IMR-90 (cell line): ENCODE measurements around the gene GLIS1. TPM values are rescaled to one million over a fixed set of nuclear protein-coding genes. Genes with fewer than 3 reads are reported as not detected.

ENCODE experiments used
- ATAC-seq: fragments of 200-7000 bp; cut with Tn5 transposase; 2 replicates; pipeline ENCODE4 v1.9.1; 2020; ENCODE audit warnings: low read depth, mild to moderate bottlenecking, moderate library complexity
- Bru-seq: library from RNA; stranded (reverse); fragments of 400-500 nt; gene quantifications from one replicate; lab custom pipeline; 2021; lab: Mats Ljungman, UMichigan
- BruChase-seq, 2 experiments: library from RNA; stranded (reverse); fragments of 400-500 nt; gene quantifications; one replicate each; lab custom pipeline; 2021; lab: Mats Ljungman, UMichigan
- BruUV-seq: library from RNA; stranded (reverse); fragments of 400-500 nt; replicated peaks from 2 replicates; lab custom pipeline; 2021; lab: Mats Ljungman, UMichigan
- CTCF ChIA-PET: fragments of 300-600 bp; formaldehyde crosslinking; extraction: SDS; loops from one replicate; lab custom pipeline; 2021; ENCODE audit warnings: antibody characterized with exemption; lab: Yijun Ruan, JAX
- POLR2A ChIA-PET: fragments of 300-600 bp; sonication (Branson Sonifier 250); formaldehyde crosslinking; loops from one replicate; lab custom pipeline; 2022; ENCODE audit warnings: antibody characterized with exemption; ENCODE audit not compliant: unreplicated experiment; lab: Charles Lee
- DNase-seq: peaks from one replicate; pipeline ENCODE4 v3.0.0; 2013
- H2AFZ ChIP-seq: replicated peaks from 2 replicates; pipeline ENCODE3; 2013; ENCODE audit warnings: low read length, mild to moderate bottlenecking; ENCODE audit not compliant: poor library complexity
- H2AK5ac ChIP-seq: 2 replicates; pipeline ENCODE4 v1.6.1; 2013; ENCODE audit warnings: low read depth, low read length, inconsistent platforms
- H2AK9ac ChIP-seq: replicated peaks from 2 replicates; pipeline ENCODE3; 2013; ENCODE audit warnings: mild to moderate bottlenecking, low read depth, low read length, moderate library complexity; ENCODE audit not compliant: poor library complexity
- H2BK120ac ChIP-seq: 2 replicates; pipeline ENCODE4 v1.6.1; 2013; ENCODE audit warnings: low read depth, low read length, inconsistent platforms
- H2BK15ac ChIP-seq: 3 replicates; pipeline ENCODE4 v1.6.1; 2013; ENCODE audit warnings: low read depth, low read length, inconsistent platforms
- H2BK20ac ChIP-seq: 2 replicates; pipeline ENCODE4 v1.6.1; 2013; ENCODE audit warnings: low read depth, mild to moderate bottlenecking, inconsistent platforms, low read length, moderate library complexity
- H2BK5ac ChIP-seq: 2 replicates; pipeline ENCODE4 v1.6.1; 2013; ENCODE audit warnings: mild to moderate bottlenecking, low read depth, low read length, inconsistent platforms; ENCODE audit not compliant: poor library complexity, severe bottlenecking
- H3K14ac ChIP-seq: replicated peaks from 2 replicates; pipeline ENCODE4 v1.6.1; 2013; ENCODE audit warnings: low read depth, low read length, inconsistent platforms
- H3K18ac ChIP-seq: 2 replicates; pipeline ENCODE4 v1.6.1; 2013; ENCODE audit warnings: low read depth, low read length, control low read depth
- H3K23ac ChIP-seq: 2 replicates; pipeline ENCODE4 v1.6.1; 2013; ENCODE audit warnings: low read depth, low read length, inconsistent platforms
- H3K27ac ChIP-seq: 2 replicates; pipeline ENCODE4 v1.5.1; 2013; ENCODE audit warnings: mild to moderate bottlenecking, control low read depth, low read length; ENCODE audit not compliant: insufficient read depth
- H3K27me3 ChIP-seq: 2 replicates; pipeline ENCODE4 v1.6.1; 2013; ENCODE audit warnings: low read length; ENCODE audit not compliant: control insufficient read depth, insufficient read depth
- H3K36me3 ChIP-seq: 2 replicates; pipeline ENCODE4 v1.6.1; 2013; ENCODE audit warnings: low read length, mixed read lengths; ENCODE audit not compliant: control insufficient read depth, insufficient read depth
- H3K4ac ChIP-seq: 2 replicates; pipeline ENCODE4 v1.6.1; 2013; ENCODE audit warnings: low read depth, low read length, inconsistent platforms
- H3K4me1 ChIP-seq: 2 replicates; pipeline ENCODE4 v1.6.1; 2013; ENCODE audit warnings: low read length, mixed read lengths; ENCODE audit not compliant: control insufficient read depth, insufficient read depth
- H3K4me2 ChIP-seq: 2 replicates; pipeline ENCODE4 v1.6.1; 2013; ENCODE audit warnings: low read depth, mild to moderate bottlenecking, control low read depth, low read length, moderate library complexity
- H3K4me3 ChIP-seq: 2 replicates; pipeline ENCODE4 v1.5.1; 2013; ENCODE audit warnings: low read depth, mild to moderate bottlenecking, control low read depth, low read length, moderate library complexity; ENCODE audit not compliant: insufficient read depth
- H3K56ac ChIP-seq: 2 replicates; pipeline ENCODE4 v1.6.1; 2013; ENCODE audit warnings: low read length, inconsistent platforms; ENCODE audit not compliant: insufficient read depth; ENCODE audit errors: extremely low read depth
- H3K79me1 ChIP-seq, 2 experiments: 2 replicates each; pipeline ENCODE4 v1.6.1; 2013; ENCODE audit warnings: low read length in 2 of 2, inconsistent platforms in 1 of 2, low read depth in 1 of 2
- H3K9ac ChIP-seq: 2 replicates; pipeline ENCODE4 v1.6.1; 2013; ENCODE audit warnings: low read depth, low read length, control low read depth
- H3K9me1 ChIP-seq: 2 replicates; pipeline ENCODE4 v1.6.1; 2013; ENCODE audit warnings: low read length, inconsistent platforms; ENCODE audit not compliant: insufficient read depth
- H3K9me3 ChIP-seq: 2 replicates; pipeline ENCODE4 v1.6.1; 2013; ENCODE audit warnings: low read length; ENCODE audit not compliant: control insufficient read depth, insufficient read depth
- H4K20me1 ChIP-seq: 2 replicates; pipeline ENCODE4 v1.6.1; 2013; ENCODE audit warnings: low read length, inconsistent platforms; ENCODE audit not compliant: insufficient read depth
- H4K5ac ChIP-seq: 2 replicates; pipeline ENCODE4 v1.6.1; 2013; ENCODE audit warnings: mild to moderate bottlenecking, low read depth, low read length, control low read depth
- H4K8ac ChIP-seq, 2 experiments: 2 replicates each; pipeline ENCODE4 v1.6.1; 2013; ENCODE audit warnings: low read depth in 2 of 2, low read length in 2 of 2, control low read depth in 1 of 2, inconsistent platforms in 1 of 2
- H4K91ac ChIP-seq: 2 replicates; pipeline ENCODE4 v1.6.1; 2013; ENCODE audit warnings: low read depth, low read length, inconsistent platforms; ENCODE audit not compliant: insufficient read depth
- BHLHE40 ChIP-seq: fragments of 150-350 bp; IDR thresholded peaks from 2 replicates; pipeline ENCODE4 v1.6.1; 2016; ENCODE audit warnings: mild to moderate bottlenecking, low read depth, low read length
- CEBPB ChIP-seq: IDR thresholded peaks from 2 replicates; pipeline ENCODE4 v1.6.1; 2012; ENCODE audit warnings: low read depth, low read length, improper control_type of control experiment
- ELK1 ChIP-seq: fragments of 150-350 bp; IDR thresholded peaks from 2 replicates; pipeline ENCODE4 v1.6.1; 2016; ENCODE audit warnings: low read depth, mild to moderate bottlenecking, low read length, moderate library complexity, borderline replicate concordance
- FOS ChIP-seq: fragments of 150-350 bp; IDR thresholded peaks from 2 replicates; pipeline ENCODE4 v1.6.1; 2016; ENCODE audit warnings: low read depth, low read length
- MAZ ChIP-seq: IDR thresholded peaks from 2 replicates; pipeline ENCODE4 v1.6.1; 2012; ENCODE audit warnings: low read depth, mild to moderate bottlenecking, low read length, improper control_type of control experiment, moderate library complexity, borderline replicate concordance
- MXI1 ChIP-seq: IDR thresholded peaks from 2 replicates; pipeline ENCODE4 v1.6.1; 2012; ENCODE audit warnings: low read depth, mild to moderate bottlenecking, low read length, moderate library complexity, borderline replicate concordance
- NFE2L2 ChIP-seq: fragments of 150-350 bp; IDR thresholded peaks from 2 replicates; pipeline ENCODE4 v1.6.1; 2016; ENCODE audit warnings: low read depth, mild to moderate bottlenecking, low read length
- POLR2A ChIP-seq: IDR thresholded peaks from 2 replicates; pipeline ENCODE4 v1.6.1; 2012; ENCODE audit warnings: mild to moderate bottlenecking, low read depth, low read length
- RAD21 ChIP-seq: IDR thresholded peaks from 2 replicates; pipeline ENCODE4 v1.6.1; 2012; ENCODE audit warnings: low read length, improper control_type of control experiment
- SMC3 ChIP-seq: fragments of 150-350 bp; IDR thresholded peaks from 2 replicates; pipeline ENCODE4 v1.6.1; 2016; ENCODE audit warnings: low read depth, mild to moderate bottlenecking, antibody characterized with exemption, low read length, moderate library complexity
- USF2 ChIP-seq: fragments of 150-350 bp; IDR thresholded peaks from 2 replicates; pipeline ENCODE4 v1.6.1; 2017; ENCODE audit warnings: mild to moderate bottlenecking, antibody characterized with exemption, low read length, low read depth
- WGBS, 2 experiments: methylation state at CpG; one replicate each; pipeline versions ENCODE4 v1.1.5 to v1.1.7; 2013; ENCODE audit warnings: missing lambda C conversion rate in 2 of 2; ENCODE audit not compliant: insufficient read length in 1 of 2; ENCODE audit errors: extremely low coverage in 2 of 2; 5-methylcytosine and 5-hydroxymethylcytosine counted together
- dilution Hi-C: fragments of 300-500 bp; cut with HindIII; formaldehyde crosslinking; loops from one replicate; pipeline ENCODE4 v1.14.3; 2018; ENCODE audit warnings: low sequenced_read_pairs; ENCODE audit not compliant: unreplicated experiment
- in situ Hi-C: fragments of 300-500 bp; cut with MboI; formaldehyde crosslinking; loops from 3 replicates; pipeline ENCODE4 v1.14.3; 2019; ENCODE audit warnings: low sequenced_read_pairs, inconsistent platforms, mixed read lengths
- intact Hi-C: fragments of 100-400 bp; cut with micrococcal nuclease; formaldehyde crosslinking; loops from 2 replicates; pipeline ENCODE4 v1.10.0; 2022
- long read RNA-seq: library from polyadenylated mRNA; unstranded; transcript quantifications from one replicate; pipeline ENCODE4 v2.0.0, GENCODE V29; 2021; ENCODE audit not compliant: unreplicated experiment
- polyA plus RNA-seq, 3 experiments: library from polyadenylated mRNA; depleted of rRNA; stranded (reverse); fragments of >200 nt; gene quantifications; 2 replicates each; pipeline ENCODE4 v1.2.3, GENCODE V29; 2012; ENCODE audit warnings: low replicate concordance in 1 of 3
- total RNA-seq: library from RNA; depleted of rRNA; stranded (reverse); fragments of >200 nt; gene quantifications from 2 replicates; pipeline ENCODE4 v1.2.3, GENCODE V29; 2012; rRNA removed
- TF ChIP-seq, protein P1 (sequence below): conservative IDR thresholded peaks from 2 replicates; pipeline ENCODE4 v1.5.1; 2012; ENCODE audit warnings: mild to moderate bottlenecking, low read depth, low read length, improper control_type of control experiment

Gene GLIS1
- total RNA-seq (0.18 and 0.28 TPM in 2 replicates), polyA plus RNA-seq (2012; rRNA removed) (2.3 and 3.5 TPM in 2 replicates), Bru-seq, nascent RNA (percentile 75 among the genes with signal in this experiment), BruChase-seq, experiment 1, labeled RNA remaining after a 6-hour chase (percentile 79 among the genes with signal in this experiment), BruChase-seq, experiment 2, labeled RNA remaining after a 2-hour chase (percentile 89 among the genes with signal in this experiment)
- 1.5 and 3.3 TPM in 2 replicates for polyA plus RNA-seq (2012; cell fraction: cytosol; rRNA removed)
- polyA plus RNA-seq (2012; cell fraction: nucleus; rRNA removed; ENCODE audit: low replicate concordance), result 6.1 and 16.8 TPM in 2 replicates
- long read RNA-seq, partial matches to known transcripts, result 1 of 7 reads
- long read RNA-seq, other reads (novel, unspliced or antisense), result 6 of 7 reads

DNA sequence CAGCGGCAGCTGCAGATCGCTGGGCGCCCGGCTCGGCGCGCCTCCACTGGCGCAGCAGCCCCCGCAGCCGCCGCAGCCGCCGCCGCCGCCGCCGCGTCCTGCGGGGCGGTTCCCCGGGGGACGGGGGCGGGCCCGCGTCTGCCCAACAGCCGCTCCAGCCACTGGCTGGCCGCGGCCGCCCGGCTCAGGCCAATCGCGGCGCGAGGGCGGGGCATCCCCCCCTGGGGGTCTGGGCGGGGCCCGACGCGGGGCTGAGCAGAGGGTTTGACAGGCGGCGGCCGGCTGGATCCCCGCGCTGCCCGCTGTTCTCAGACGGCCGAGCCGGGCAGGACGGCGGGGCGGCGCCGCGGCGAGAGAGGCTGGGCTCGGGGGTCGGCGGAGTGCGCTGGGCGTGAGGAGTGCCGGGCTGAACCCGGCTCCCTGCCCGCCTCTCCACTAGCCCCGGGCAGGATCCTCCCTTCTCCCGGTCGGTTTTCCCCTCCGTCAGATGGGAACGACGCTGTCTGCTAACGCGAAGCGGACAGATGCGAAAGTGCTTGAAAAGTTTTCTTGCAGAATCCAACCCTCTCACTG is at the start of gene GLIS1:
TSS of gene GLIS1 (minus strand) at position 56 of the 573 bp plus-strand sequence. CDS start 1,100 bp downstream, outside the sequence.
- Histone ChIP-seq H3K27me3 (no peaks in the 10 kb centered on the region), H4K8ac (peak within 1 kb of the TSS; percentile 13 to 45; a peak in 2 of 4 replicates), H3K79me1 (peaks cover 7 to 33% of the 10 kb centered on the region in 2 experiments; a peak in 2 of 4 replicates), H3K56ac (peak within 1 kb of the TSS; percentile 8; the same call in 1 of the 2 replicates), H3K9me3 (no peaks in the 10 kb centered on the region), H3K9ac (peak within 1 kb of the TSS; percentile 50), H2BK5ac (no peak within 1 kb of the TSS), H3K36me3 (no peaks in the 10 kb centered on the region), H3K27ac (peak within 1 kb of the TSS; percentile 22), H3K4me2 (peak within 1 kb of the TSS; percentile 77), H3K18ac (peak within 1 kb of the TSS; percentile 14; the same call in 1 of the 2 replicates), H3K4me1 (peaks cover 31% of the 10 kb centered on the region), H2AK9ac (peak within 1 kb of the TSS; percentile 88), H3K14ac (peak within 1 kb of the TSS; percentile 61), H4K91ac (peak within 1 kb of the TSS; percentile 88), H2BK20ac (peak within 1 kb of the TSS; percentile 82; the same call in 1 of the 2 replicates), H2AFZ (peak within 1 kb of the TSS; percentile 93), H2BK15ac (peak within 1 kb of the TSS; percentile 97; the same call in 2 of the 3 replicates), H3K9me1 (peaks cover 19% of the 10 kb centered on the region), H3K4me3 (peak within 1 kb of the TSS; percentile 66), H3K4ac (peak within 1 kb of the TSS; percentile 89), H4K20me1 (0 out of 2 replicates have a peak, but pooled peaks cover 4% of the 10 kb centered on the region), H2AK5ac (peak within 1 kb of the TSS; percentile 89), H2BK120ac (peak within 1 kb of the TSS; percentile 42), H4K5ac (0 out of 2 replicates have a peak within 1 kb of the TSS, but pooled peaks have one; percentile 14), H3K23ac (peak within 1 kb of the TSS; percentile 92)
- POLR2A ChIA-PET, result no interaction called here
- dilution Hi-C loops (no loop called here), intact Hi-C loops (loop anchor here (1.0 kb wide), 1 partner anchor 122 kb away; no protein-coding TSS in a partner anchor), in situ Hi-C loops (no loop called here)
- no TSS peak for BruUV-seq
- ATAC-seq (peak; percentile 96), DNase-seq (peak; percentile 82)
- CTCF ChIA-PET, result no interaction called here
- 2% methylated on average over 23 of the region's 73 CpGs; no CpG with 5 or more reads in 1 of the 2 experiments for WGBS, 2 experiments
- TF ChIP-seq POLR2A (peak; percentile 58), SMC3 (no peak), BHLHE40 (no peak), MAZ (peak; percentile 87; the same call in 1 of the 2 replicates), FOS (peak; percentile 74; the same call in 1 of the 2 replicates), USF2 (no peak), RAD21 (no peak), MXI1 (peak; percentile 41; the same call in 1 of the 2 replicates), ELK1 (no peak), CEBPB (no peak), NFE2L2 (no peak)
- TF ChIP-seq, protein P1, sequence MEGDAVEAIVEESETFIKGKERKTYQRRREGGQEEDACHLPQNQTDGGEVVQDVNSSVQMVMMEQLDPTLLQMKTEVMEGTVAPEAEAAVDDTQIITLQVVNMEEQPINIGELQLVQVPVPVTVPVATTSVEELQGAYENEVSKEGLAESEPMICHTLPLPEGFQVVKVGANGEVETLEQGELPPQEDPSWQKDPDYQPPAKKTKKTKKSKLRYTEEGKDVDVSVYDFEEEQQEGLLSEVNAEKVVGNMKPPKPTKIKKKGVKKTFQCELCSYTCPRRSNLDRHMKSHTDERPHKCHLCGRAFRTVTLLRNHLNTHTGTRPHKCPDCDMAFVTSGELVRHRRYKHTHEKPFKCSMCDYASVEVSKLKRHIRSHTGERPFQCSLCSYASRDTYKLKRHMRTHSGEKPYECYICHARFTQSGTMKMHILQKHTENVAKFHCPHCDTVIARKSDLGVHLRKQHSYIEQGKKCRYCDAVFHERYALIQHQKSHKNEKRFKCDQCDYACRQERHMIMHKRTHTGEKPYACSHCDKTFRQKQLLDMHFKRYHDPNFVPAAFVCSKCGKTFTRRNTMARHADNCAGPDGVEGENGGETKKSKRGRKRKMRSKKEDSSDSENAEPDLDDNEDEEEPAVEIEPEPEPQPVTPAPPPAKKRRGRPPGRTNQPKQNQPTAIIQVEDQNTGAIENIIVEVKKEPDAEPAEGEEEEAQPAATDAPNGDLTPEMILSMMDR, result no peak
